Measurements from ENCODE around the gene TMSB4X.
"Not testable (repeated sequence)": the region's sequence is repeated elsewhere in the genome, so short reads cannot be mapped to it uniquely, and the experiment has no call there.

The TMSB4X gene

GRCh38 chrX:12974796-12975669 is at the start of gene TMSB4X:
Gene TMSB4X, plus strand, starts transcription at chrX:12975110.
- DNase-seq: peak; percentile 4

GRCh38 chrX:12929701-12930100 is 45.2 kb upstream of the TMSB4X start:
- DNase-seq: no peak

DNA sequence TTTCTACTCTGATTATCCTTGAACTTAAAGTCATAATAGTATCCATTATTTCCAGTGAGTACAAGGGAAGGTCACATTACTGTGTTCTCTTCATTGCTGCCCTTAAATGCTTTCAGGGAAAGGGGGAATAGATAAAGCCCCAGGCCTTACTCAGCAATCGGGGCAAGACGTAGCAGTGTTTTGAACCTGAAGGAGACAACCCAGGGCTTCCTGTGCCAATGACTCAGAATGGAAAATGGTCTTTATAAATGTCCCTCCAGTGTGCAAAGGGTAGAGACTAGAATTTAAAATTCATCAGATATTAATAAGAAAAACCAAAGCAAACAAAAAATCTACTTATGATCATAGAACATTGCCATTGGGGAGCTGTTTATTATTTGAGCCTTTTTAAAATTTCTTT is 44.8 kb upstream of the TMSB4X start:
- no peak for DNase-seq

- no peak for DNase-seq
Measured at GRCh38 chrX:12932244-12932643, 42.7 kb upstream of the TMSB4X start.

GRCh38 chrX:12934850-12935249 is 40.1 kb upstream of the TMSB4X start:
- no peak for DNase-seq

DNA sequence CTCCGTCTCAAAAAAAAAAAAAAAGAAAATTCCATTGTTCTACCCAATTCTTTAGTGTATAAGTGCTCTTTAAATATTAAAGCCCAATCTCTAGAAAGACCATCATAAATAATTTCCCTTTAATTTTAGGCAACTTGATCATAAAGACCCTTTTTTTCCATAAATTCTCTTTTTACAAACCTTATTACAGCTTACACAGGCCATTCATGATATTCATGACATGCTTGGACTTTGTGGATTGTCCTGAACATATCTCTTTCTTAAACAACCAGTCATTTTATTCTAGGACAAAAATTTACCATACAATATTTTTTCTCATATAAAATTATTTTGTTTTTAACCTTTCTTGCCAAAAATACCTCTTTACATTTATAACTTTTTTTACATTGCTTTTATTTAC is 38.0 kb upstream of the TMSB4X start:
- DNase-seq: no peak

GRCh38 chrX:12940471-12940870 is 34.4 kb upstream of the TMSB4X start:
- not testable (repeated sequence) for DNase-seq

- DNase-seq: not testable (repeated sequence)
Measured at GRCh38 chrX:12943592-12943991, 31.3 kb upstream of the TMSB4X start.

DNA sequence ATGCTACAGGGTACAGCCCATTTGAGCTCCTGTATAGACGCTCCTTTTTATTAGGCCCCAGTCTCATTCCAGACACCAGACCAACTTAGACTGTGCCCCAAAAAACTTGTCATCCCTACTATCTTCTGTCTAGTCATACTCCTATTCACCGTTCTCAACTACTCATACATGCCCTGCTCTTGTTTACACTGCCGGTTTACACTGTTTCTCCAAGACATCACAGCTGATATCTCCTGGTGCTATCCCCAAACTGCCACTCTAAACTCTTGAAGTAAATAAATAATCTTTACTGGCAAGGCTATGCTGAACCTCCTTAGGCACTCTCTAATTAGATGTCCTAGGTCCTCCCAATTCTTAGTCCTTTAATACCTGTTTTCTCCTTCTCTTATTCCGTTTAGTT is 30.5 kb upstream of the TMSB4X start:
- not testable (repeated sequence) for DNase-seq

- no peak for DNase-seq
Measured at GRCh38 chrX:12945494-12945893, 29.4 kb upstream of the TMSB4X start.

DNA sequence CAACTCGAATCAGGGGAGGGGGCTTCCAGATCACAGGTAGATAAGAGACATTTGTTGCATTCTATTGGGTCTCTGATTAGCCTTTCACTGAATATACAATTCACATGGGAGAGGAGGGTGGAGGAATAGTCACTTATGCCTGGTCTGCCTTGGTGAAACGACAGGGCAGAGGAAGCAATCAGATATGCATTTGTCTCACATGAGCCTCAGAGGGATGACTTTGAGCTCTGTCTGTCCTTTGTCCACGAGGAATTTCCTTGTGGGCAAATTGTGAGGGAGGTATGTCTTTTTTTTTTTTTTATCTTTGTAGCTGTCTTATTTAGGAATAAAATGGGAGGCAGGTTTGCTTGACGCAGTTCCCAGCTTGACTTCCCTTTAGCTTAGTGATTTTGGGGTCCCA is 28.5 kb upstream of the TMSB4X start:
- no peak for DNase-seq

- no peak for DNase-seq
Measured at GRCh38 chrX:12946838-12947544, 27.9 kb upstream of the TMSB4X start.

DNA sequence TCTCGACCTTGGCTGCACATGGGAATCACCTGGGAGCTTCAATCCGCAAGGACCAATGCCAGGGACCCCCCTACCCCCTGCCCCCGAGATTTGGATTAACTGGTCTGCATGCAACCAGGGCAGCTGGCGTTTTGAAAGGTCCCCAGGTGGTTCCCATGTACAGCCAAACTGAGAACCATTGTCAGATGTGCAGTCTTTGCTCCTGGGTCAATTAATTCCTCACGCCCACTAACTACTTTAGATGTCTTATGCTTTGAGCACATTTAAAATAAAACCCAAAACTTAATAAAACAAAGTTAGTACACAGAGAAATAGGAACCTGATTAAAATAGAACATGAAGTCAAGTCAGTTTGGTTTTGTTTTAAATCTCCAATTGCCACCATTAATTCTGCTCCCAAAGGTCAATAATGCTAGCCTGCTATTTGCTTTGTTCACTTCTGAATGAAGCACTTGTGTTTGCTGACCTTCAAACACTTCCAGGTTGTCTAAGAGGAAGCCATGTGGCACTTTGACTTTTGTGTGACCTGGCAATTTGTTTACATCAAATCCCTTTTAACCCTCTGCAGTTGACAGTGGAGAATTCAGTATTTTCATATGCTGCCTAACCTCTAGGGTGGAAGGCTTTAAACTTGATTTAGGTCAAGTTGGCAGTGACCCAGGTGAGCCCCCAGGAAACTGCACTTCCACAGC is 27.2 kb upstream of the TMSB4X start:
- no peak for DNase-seq

DNA sequence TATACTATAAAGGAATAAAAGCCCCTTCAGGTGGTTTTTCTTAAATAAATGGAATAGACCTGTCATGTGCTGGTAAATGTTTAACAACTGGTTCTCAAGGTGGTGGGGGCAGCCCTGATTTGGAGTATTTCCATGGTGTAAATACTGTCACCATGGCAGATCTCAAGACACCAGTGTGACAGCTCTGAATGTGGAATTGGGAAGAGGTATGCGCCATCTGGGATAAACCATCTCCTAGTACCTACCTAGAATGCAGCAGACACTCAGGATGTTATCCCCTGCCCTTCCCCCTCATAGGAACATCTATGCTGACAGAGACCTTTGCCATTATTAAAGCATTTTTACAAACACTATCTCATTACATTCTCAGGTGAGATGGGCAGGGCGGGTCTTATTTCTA is 26.4 kb upstream of the TMSB4X start:
- DNase-seq: no peak

DNA sequence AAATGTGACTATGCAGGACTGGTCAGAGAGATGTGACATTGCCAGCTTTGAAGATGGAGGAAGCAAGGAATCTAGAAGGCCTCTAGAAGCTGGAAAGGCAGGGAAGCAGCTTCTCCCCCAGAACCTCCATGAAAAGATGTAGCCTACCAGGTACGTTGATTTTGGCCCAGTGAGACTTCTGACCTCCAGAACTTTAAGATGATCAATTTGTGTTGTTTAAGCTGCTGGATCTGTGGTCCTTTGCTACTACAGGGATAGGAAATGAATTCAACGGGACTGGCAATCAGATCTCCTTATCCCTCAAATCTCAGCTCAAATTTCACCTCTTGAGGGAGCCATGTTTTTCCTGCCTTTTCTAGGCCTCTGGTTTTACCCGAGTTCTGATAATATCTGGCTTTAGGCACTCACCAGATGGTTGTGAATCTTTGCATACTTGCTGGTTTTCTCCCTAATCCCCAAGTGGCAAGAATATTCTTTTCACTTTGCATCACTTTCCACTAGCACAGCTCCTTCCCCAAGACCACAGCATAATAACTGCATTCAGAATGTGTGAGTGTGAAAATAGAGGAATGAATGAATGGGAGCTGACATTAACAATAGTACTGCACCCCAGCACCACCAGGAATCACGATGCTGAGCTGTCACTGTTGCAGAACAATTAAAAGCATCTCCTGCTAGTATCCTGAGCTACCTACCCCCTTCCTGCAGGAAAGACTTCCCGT is 25.5 kb upstream of the TMSB4X start:
- DNase-seq: no peak

- no peak for DNase-seq
Measured at GRCh38 chrX:12949927-12950656, 24.8 kb upstream of the TMSB4X start.

- no peak for DNase-seq
Measured at GRCh38 chrX:12950851-12951594, 23.9 kb upstream of the TMSB4X start.

- DNase-seq: no peak
Measured at GRCh38 chrX:12951595-12951975, 23.3 kb upstream of the TMSB4X start.

DNA sequence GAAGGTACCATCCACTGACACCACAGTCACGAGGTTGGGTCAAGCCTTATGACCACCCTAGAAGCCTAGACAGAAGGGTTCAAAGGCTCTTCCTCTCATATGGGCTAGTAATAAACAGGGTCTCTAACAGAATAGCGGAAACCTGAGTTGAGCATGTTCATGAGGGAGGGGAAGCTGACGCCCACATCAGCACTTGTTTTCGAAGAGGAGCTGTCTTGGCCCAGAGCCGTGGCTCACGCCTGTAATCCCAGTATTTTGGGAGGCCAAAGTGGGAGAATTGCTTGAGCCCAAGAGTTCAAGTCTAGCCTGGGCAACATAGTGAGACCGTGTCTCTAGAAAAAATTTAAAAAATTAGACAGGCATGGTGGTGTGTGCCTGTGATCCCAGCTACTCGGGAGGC is 21.5 kb upstream of the TMSB4X start:
- no peak for DNase-seq

- DNase-seq: no peak
Measured at GRCh38 chrX:12954376-12954775, 20.5 kb upstream of the TMSB4X start.

- DNase-seq: no peak
Measured at GRCh38 chrX:12954981-12955380, 19.9 kb upstream of the TMSB4X start.
